GM10266 (cell line): ENCODE results near the gene PLXNA4.

Experiments
- DNase-seq: peaks from one replicate; pipeline ENCODE4 v3.0.0; 2012; ENCODE audit errors: extremely low spot score
- TF ChIP-seq, protein P1 (sequence below): IDR thresholded peaks from 2 replicates; pipeline ENCODE4 v1.5.1; 2012; ENCODE audit warnings: mild to moderate bottlenecking, low read depth; ENCODE audit not compliant: control insufficient read depth, insufficient read depth; ENCODE audit errors: missing control alignments

PLXNA4 gene

DNA sequence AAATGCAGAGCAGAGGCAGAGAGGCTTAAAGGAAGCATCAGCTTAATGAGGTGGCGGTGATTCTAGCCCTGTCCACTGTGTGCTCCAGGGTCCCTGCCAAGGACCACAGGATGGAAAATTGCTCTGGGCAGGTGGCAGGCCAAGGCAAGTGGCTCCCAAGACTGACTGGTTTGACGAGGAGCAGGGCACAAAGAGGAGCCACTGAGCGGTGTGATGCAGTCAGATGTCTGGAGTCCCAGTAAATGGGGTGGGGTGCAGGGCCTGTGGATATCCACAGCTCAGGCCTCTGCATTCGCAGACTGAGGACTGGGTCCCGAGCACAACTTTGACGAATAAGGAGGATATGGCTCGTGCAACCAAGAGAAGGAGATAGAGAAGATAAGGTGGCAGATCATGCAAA, 385.6 kb downstream of the PLXNA4 start:
- TF ChIP-seq, protein P1, sequence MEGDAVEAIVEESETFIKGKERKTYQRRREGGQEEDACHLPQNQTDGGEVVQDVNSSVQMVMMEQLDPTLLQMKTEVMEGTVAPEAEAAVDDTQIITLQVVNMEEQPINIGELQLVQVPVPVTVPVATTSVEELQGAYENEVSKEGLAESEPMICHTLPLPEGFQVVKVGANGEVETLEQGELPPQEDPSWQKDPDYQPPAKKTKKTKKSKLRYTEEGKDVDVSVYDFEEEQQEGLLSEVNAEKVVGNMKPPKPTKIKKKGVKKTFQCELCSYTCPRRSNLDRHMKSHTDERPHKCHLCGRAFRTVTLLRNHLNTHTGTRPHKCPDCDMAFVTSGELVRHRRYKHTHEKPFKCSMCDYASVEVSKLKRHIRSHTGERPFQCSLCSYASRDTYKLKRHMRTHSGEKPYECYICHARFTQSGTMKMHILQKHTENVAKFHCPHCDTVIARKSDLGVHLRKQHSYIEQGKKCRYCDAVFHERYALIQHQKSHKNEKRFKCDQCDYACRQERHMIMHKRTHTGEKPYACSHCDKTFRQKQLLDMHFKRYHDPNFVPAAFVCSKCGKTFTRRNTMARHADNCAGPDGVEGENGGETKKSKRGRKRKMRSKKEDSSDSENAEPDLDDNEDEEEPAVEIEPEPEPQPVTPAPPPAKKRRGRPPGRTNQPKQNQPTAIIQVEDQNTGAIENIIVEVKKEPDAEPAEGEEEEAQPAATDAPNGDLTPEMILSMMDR = no peak
- no peak for DNase-seq

DNA sequence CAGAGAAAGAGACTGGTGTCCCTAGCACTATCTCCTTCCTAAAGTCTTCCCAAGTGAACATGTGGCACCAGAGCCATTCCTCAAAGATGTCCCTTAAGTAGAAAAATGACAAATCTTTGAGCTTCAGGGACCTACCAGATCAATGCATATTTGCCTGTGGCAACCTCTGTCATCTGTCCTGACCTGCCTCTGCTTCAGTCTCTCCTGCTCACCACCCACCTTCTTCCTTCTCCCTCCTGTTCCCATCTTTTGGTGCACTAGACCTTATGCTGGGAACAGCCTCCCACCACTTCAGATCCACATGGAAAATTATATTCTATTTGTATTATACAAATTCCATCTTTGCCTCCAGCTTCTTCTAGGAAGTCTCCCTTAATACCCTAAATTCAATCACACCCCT, 386.4 kb downstream of the PLXNA4 start:
- DNase-seq = no peak
- TF ChIP-seq, protein P1 = no peak

DNA sequence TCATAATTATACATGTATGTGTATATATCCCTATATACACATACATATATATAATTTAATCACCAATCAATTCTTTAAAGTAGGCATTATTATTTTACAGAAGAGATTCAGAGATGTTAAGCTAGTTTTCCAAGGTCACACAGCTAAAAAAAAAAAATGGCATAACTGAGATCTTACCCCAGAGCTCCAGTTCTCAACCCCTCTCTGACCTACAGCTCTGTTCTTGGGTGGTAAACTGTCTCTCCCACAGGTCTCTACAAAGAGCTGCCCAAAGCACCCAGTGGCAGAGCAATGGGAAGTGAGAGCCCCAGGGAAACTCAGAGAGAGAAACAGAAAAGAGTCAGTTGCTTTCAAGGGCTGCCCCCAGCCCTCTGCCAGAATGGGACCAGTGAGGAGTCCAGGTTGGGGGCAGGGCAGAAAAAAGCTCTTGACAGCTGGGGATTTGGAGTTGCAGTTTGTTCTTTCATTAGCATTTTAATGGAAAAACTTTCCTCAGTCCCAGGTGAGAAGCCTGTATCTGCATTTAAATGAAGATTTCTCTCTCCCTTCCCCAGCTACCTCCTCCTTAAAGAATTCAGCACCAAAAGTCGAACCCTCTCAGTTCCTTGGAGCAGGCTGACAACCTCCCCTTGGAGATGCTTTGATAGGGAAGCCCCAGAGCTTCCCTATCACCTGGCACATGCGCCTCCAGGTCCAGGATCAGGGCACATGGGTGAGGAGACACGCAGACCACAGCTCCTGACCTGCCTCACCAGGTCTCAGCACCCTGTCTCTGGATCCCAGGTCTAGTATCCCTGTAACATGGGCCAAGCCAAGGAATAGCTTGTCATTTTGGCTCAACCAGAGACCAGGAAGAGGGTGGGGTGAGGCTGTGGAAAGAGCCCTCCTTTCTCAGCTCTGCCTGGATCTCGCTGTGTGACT, 388.1 kb downstream of the PLXNA4 start:
- no peak for DNase-seq
- TF ChIP-seq, protein P1 = no peak

DNA sequence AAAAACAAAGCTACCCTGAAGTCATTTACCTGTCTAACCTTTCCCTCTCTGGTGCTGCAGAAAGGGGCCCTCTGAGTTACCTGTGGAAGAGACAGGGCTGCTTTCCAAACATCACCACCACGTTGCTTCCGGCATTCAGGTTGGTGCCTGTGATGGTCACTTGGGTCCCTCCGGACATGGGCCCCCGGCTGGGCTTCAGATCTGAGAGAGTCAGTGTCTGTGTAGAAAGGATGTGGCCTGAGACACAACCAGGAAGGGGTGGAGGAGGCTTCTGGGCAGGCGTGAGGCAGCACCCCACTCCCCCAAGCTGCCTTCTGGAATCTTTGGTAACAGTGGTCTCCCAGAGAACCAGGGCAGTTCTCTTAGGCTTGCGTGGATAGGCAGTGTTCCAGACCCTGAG, 388.9 kb downstream of the PLXNA4 start:
- DNase-seq = no peak
- TF ChIP-seq, protein P1 = no peak

DNA sequence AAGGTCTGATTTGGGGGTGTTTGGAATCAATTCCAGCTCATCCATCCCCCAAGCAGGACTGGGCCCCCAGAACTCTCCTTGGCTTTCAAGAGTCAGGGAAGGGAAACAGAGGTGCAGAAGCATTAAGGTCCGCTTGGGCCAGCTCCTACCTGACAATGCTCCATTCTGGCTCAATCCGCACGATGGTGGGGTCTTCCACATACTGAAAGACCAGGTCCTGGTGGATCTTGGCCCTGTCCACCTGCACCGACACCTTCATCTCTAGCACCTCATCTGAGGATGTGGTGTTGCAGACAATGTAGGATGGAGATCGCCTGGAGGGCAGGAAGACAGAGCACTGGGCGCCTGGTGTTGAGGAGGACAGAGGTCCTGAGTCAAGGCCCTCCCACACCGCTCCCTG, 391.1 kb downstream of the PLXNA4 start:
- TF ChIP-seq, protein P1 = no peak
- DNase-seq = no peak

DNA sequence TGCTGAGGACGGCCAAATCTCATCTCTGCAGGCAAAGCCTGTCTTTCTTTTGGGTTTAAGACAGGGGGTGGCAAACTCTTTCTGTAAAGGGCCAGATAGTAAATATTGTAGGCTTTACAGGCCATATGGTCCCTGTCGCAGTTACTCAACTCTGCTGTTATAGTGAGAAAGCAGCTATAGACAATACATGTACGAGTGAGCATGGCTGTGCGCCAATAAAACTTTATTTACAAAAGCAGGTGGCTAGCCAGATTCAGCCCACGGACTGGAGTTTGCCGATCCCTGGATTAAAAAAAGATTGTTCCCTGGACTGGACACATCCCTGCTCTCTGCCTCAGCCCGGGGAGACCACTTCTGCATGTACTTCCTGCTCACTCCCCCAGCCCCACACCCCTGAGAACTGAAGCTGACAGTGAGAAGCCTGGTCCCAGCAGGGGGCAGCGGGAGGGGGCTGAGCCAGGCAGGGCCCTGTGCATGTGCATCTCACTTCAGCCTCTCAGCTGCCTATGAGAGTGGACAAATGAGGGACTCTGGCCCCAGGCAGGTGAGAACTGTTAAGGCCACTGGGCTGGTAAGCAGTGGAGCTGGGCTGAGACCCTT, 392.4 kb downstream of the PLXNA4 start:
- DNase-seq = no peak
- TF ChIP-seq, protein P1 = no peak

DNA sequence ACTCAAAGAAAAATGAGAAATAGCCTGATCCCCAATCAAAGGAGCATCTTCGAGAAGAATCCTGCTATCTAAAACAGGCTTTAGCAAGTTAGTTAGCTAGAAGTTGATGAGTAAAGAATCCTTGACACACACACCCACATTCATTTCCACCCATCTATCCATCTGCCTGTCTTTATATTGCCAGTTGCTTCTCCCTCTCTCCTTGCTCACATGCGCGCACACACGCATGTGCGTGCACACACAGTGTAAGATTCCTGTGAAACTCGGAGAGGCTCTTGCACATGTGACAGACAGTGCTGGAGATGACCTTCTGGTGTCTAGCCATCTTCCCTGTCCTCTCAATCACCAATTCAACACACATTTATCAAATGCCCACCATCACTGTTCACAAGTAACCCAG, 393.3 kb downstream of the PLXNA4 start:
- TF ChIP-seq, protein P1 = no peak
- no peak for DNase-seq
